Motor neuron (in vitro differentiated cells): Measurements from ENCODE around the gene UCN2. TPM values are rescaled to one million over a fixed set of nuclear protein-coding genes. Genes with fewer than 3 reads are reported as not detected.

Source experiments
- ATAC-seq, 8 experiments: fragments of 200-7000 bp; cut with Tn5 transposase; replicated peaks in 6 of 8; 2 replicates each; pipeline ENCODE4 v1.8.0; 2021; ENCODE audit warnings: mild to moderate bottlenecking in 8 of 8, moderate library complexity in 8 of 8
- H3K27ac ChIP-seq, 2 donors: fragments of 250-450 bp; sonication (Bioruptor Pico); 2 replicates each; pipeline ENCODE4 v1.9.0; 2021; ENCODE audit warnings: antibody characterized with exemption in 2 of 2, mild to moderate bottlenecking in 2 of 2, moderate library complexity in 1 of 2
- H3K4me1 ChIP-seq, 2 donors: fragments of 250-450 bp; sonication (Bioruptor Pico); replicated peaks in 1 of 2; 2 replicates each; pipeline ENCODE4 v1.6.1; 2021; ENCODE audit warnings: antibody characterized with exemption in 2 of 2, mild to moderate bottlenecking in 2 of 2, moderate library complexity in 1 of 2
- H3K4me3 ChIP-seq, 5 donors: fragments of 250-450 bp; sonication (Bioruptor Pico); 2 replicates each; pipeline ENCODE4 v1.9.0; 2021; ENCODE audit warnings: antibody characterized with exemption in 5 of 5, mild to moderate bottlenecking in 5 of 5, moderate library complexity in 4 of 5
- WGBS, 10 experiments: fragments of 450-650 bp; shearing (Covaris generic); methylation state at CpG; one replicate each; pipeline ENCODE4 v1.0.0; 2022; 5-methylcytosine and 5-hydroxymethylcytosine counted together
- in situ Hi-C, 9 experiments: fragments of 400-800 bp; cut with MboI; loops; one replicate each; pipeline ENCODE4 v1.15.0; 2021; ENCODE audit warnings: low sequenced_read_pairs in 9 of 9, low pct_unique_long_range_greater_than_20kb in 2 of 9; ENCODE audit not compliant: unreplicated experiment in 9 of 9
- total RNA-seq, 8 experiments: library from RNA; unstranded; fragments of 300-600 nt; gene quantifications; 2 replicates each; pipeline versions ENCODE4 v1.2.3 to v1.2.4, GENCODE V29; 2022

Gene UCN2
- total RNA-seq, 8 experiments from 2014 or later = 0.11 to 0.66 (median 0.41) TPM

- Histone ChIP-seq H3K27ac (peak overlapping the region in 1 of 2 donors; percentile 49), H3K4me1 (peaks cover 14% of the 10 kb centered on the region in 2 donors), H3K4me3 (no peak overlapping the region)
- WGBS, 10 experiments = 20 to 100% (median 57%) methylated on average over 1 of the region's 5 CpGs; no CpG with 5 or more reads in 6 of the 10 experiments
- in situ Hi-C loops = no loop called here
- ATAC-seq = peak in 5 of 8 experiments; percentile 4 to 11 (median 7)
Measured at GRCh38 chr3:48596157-48596556, 32.6 kb upstream of the UCN2 start.

GRCh38 chr3:48595526-48596121, 32.0 kb upstream of the UCN2 start:
- 7% methylated on average over 5 of the region's 10 CpGs; no CpG with 5 or more reads in 9 of the 10 experiments for WGBS, 10 experiments
- Histone ChIP-seq H3K4me3 (no peak overlapping the region), H3K4me1 (peaks cover 14% of the 10 kb centered on the region in 2 donors), H3K27ac (peak overlapping the region in 1 of 2 donors; percentile 49)
- ATAC-seq = peak; percentile 29 to 56 (median 49)
- in situ Hi-C loops = no loop called here

- no CpG with 5 or more reads among the region's 35 CpGs for WGBS, 10 experiments
- in situ Hi-C loops = no loop called here
- Histone ChIP-seq H3K4me3 (no peak within 1 kb of the TSS), H3K4me1 (peaks cover 14% of the 10 kb centered on the region in 2 donors), H3K27ac (peak within 1 kb of the TSS in 1 of 2 donors; percentile 49)
- ATAC-seq = peak in 4 of 8 experiments; percentile 2 to 9 (median 6)
Measured at GRCh38 chr3:48595075-48595525, 31.5 kb upstream of the UCN2 start, which contains the start of gene COL7A1. TSS of gene COL7A1 (minus strand) at chr3:48595329. CDS start at chr3:48595159, 170 bp downstream.

- in situ Hi-C loops = no loop called here
- Histone ChIP-seq H3K4me1 (peaks cover 14% of the 10 kb centered on the region in 2 donors), H3K4me3 (no peak overlapping the region), H3K27ac (no peak overlapping the region)
- 40 to 76% methylated on average over 1 to 5 of the region's 39 CpGs; no CpG with 5 or more reads in 8 of the 10 experiments for WGBS, 10 experiments
- peak in 1 of 8 experiments; percentile 1 for ATAC-seq
Measured at GRCh38 chr3:48594417-48595049, 31.0 kb upstream of the UCN2 start.

- no peak overlapping the region for H3K27ac ChIP-seq
- H3K4me1 ChIP-seq = peaks cover 14% of the 10 kb centered on the region in 2 donors
- WGBS, 10 experiments = 80 to 100% (median 100%) methylated on average over 1 to 3 of the region's 9 CpGs; no CpG with 5 or more reads in 6 of the 10 experiments
- ATAC-seq = no peak
- in situ Hi-C loops = no loop called here
- H3K4me3 ChIP-seq = no peak overlapping the region
Measured at GRCh38 chr3:48593337-48593736, 29.8 kb upstream of the UCN2 start.

- H3K27ac ChIP-seq = no peak overlapping the region
- in situ Hi-C loops = no loop called here
- peaks cover 14% of the 10 kb centered on the region in 2 donors for H3K4me1 ChIP-seq
- H3K4me3 ChIP-seq = no peak overlapping the region
- 90 to 100% (median 95%) methylated on average over 1 to 7 of the region's 21 CpGs; no CpG with 5 or more reads in 6 of the 10 experiments for WGBS, 10 experiments
- ATAC-seq = no peak
Measured at GRCh38 chr3:48592519-48593087, 29.0 kb upstream of the UCN2 start.

GRCh38 chr3:48591886-48592518, 28.4 kb upstream of the UCN2 start:
- no peak for ATAC-seq
- 80 to 94% (median 83%) methylated on average over 1 to 6 of the region's 22 CpGs; no CpG with 5 or more reads in 4 of the 10 experiments for WGBS, 10 experiments
- in situ Hi-C loops = no loop called here
- Histone ChIP-seq H3K4me1 (peaks cover 14% of the 10 kb centered on the region in 2 donors), H3K27ac (no peak overlapping the region), H3K4me3 (no peak overlapping the region)

GRCh38 chr3:48591436-48591835, 27.9 kb upstream of the UCN2 start:
- in situ Hi-C loops = no loop called here
- WGBS, 10 experiments = 78 to 80% (median 80%) methylated on average over 1 to 5 of the region's 14 CpGs; no CpG with 5 or more reads in 7 of the 10 experiments
- Histone ChIP-seq H3K4me1 (peaks cover 12 to 14% of the 10 kb centered on the region in 2 donors), H3K27ac (no peak overlapping the region), H3K4me3 (no peak overlapping the region)
- no peak for ATAC-seq

GRCh38 chr3:48588230-48588629, 24.6 kb upstream of the UCN2 start:
- no peak for ATAC-seq
- no peak overlapping the region for H3K27ac ChIP-seq
- in situ Hi-C loops = no loop called here
- H3K4me1 ChIP-seq = no peaks in the 10 kb centered on the region
- WGBS, 10 experiments = 80% methylated on average over 1 of the region's 15 CpGs; no CpG with 5 or more reads in 9 of the 10 experiments
- H3K4me3 ChIP-seq = no peak overlapping the region

GRCh38 chr3:48587686-48588085, 24.1 kb upstream of the UCN2 start:
- H3K4me1 ChIP-seq = no peaks in the 10 kb centered on the region
- H3K4me3 ChIP-seq = no peak overlapping the region
- ATAC-seq = peak in 2 of 8 experiments; percentile 5 to 6
- in situ Hi-C loops = no loop called here
- 80 to 100% methylated on average over 1 to 2 of the region's 11 CpGs; no CpG with 5 or more reads in 8 of the 10 experiments for WGBS, 10 experiments
- H3K27ac ChIP-seq = no peak overlapping the region

GRCh38 chr3:48585411-48585810, 21.8 kb upstream of the UCN2 start:
- 53 to 88% (median 82%) methylated on average over 2 to 4 of the region's 8 CpGs; no CpG with 5 or more reads in 6 of the 10 experiments for WGBS, 10 experiments
- in situ Hi-C loops = no loop called here
- ATAC-seq = no peak

GRCh38 chr3:48584836-48585235, 21.3 kb upstream of the UCN2 start:
- in situ Hi-C loops = no loop called here
- 20 to 60% methylated on average over 1 to 2 of the region's 9 CpGs; no CpG with 5 or more reads in 8 of the 10 experiments for WGBS, 10 experiments
- ATAC-seq = no peak

More at GRCh38 chr3:48585411-48585810, 21.8 kb upstream of the UCN2 start:
- H3K4me3 ChIP-seq = no peak overlapping the region
- H3K4me1 ChIP-seq = no peaks in the 10 kb centered on the region
- H3K27ac ChIP-seq = no peak overlapping the region

More at GRCh38 chr3:48584836-48585235, 21.3 kb upstream of the UCN2 start:
- H3K27ac ChIP-seq = no peak overlapping the region
- H3K4me1 ChIP-seq = no peaks in the 10 kb centered on the region
- no peak overlapping the region for H3K4me3 ChIP-seq
